Ramos (cell line): Measurements from ENCODE around the gene GALNT7.

Experiments
- in situ Hi-C: fragments of 300-500 bp; cut with MboI; formaldehyde crosslinking; loops from one replicate; pipeline ENCODE4 v1.14.3; 2022; ENCODE audit warnings: low sequenced_read_pairs; ENCODE audit not compliant: unreplicated experiment

GALNT7 gene

GRCh38 chr4:173332021-173332487, 163.4 kb downstream of the GALNT7 start:
- in situ Hi-C loops: no loop called here

DNA sequence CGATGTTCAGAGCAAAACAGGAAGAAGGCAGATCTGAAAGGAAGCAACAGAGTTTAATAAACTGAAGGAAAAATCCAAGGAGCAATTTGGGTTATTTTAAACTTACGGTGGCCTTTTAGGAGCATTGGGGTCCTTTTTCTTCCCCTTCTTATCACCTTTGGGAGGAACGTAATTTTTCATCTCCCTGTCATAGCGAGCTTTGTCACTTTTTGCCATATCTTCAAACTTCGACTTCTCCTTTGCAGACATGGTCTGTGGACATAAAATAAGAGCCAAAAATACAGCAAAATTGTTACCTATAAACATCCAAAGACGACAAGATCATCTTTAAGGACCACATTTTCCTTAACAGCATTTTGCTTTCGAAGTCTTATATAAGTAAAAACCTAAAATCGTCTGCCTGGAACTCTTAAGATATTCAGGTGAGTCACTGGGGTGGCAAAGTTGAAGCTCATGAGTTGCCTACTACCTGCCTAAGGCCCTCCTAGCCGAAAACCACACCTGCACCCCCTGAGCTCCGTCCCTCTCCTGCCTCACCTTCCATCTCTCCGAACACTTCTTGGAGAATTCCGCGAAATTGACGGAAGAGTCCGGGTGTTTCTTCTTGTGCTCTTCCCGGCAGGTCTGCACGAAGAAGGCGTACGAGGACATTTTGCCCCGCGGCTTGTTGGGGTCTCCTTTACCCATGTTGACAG, 164.5 kb downstream of the GALNT7 start:
- in situ Hi-C loops: no loop called here

- in situ Hi-C loops: no loop called here
These were observed 165.1 kb downstream of the GALNT7 start for GRCh38 chr4:173333658-173334084.

DNA sequence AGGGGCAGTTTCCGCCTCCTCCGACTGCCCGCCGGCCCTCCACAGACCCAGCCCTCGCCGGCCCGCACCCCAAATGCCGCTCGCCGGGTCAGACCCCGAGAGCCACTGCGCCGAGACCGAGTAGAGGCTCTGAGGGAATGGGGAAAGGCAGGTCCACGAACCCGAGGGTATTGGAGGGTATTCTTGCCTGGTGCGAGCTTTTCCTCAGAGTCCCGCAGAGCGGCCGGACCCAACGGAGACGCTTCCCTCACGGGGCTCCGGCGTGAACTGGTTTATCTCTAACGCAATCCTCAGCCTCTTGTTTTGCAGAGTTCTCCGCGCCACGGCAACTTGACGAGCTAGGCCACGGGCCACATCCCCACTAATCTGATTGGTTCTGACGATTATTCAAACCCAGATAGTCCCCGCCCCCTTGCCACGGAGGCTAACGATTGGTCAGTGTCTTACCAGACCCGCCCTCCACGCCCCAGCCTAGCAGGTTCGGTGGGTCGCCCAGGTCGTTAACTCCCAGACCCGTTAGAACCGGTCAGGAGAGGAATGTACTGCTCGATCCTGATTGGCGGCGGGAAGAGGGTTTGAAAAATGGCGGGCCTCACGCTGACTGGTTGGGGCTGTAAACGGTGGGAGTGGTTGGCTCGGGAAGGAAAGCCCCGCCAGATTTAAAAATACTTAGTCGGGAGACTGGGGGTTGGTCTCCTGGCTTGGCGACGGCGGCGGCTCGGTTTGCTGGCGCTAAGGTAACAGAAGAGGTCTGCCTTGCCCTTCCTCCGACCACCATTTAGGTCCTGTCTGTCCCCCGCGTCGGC, 165.7 kb downstream of the GALNT7 start, which contains the start of gene HMGB2:
TSS of gene HMGB2 (minus strand) at position 274 of the 806 bp plus-strand sequence. CDS start 709 bp downstream, outside the sequence.
- in situ Hi-C loops: no loop called here

- in situ Hi-C loops: no loop called here
These were observed 166.5 kb downstream of the GALNT7 start for GRCh38 chr4:173334891-173335752.

GRCh38 chr4:173337463-173337862, 168.9 kb downstream of the GALNT7 start:
- in situ Hi-C loops: no loop called here

DNA sequence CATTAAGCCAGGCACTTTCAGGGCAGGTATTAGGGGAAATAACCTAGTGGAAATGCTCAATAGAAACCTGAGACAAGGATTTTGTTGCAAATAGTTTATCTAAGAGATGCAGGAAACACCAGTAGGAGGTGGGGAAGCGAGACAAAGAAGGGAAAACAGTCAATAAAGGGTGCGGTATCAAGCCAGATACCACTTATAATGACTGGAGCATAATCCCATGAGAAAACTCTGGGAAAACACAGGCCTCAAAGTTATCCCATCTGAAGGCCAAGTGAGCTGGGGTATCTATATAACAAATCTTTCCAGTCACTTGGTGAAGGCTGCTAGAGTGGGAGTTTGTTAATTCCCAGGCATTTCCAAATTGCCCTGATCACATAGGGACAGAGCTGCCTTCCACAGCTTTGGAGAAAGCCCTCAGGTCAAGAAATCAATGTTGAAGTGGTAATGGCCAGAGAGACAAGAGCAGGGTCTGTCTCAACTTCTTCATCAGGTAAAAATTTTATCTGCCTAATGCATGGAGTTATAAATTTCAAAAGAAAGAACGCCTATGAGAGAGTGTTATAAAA, 175.3 kb downstream of the GALNT7 start:
- in situ Hi-C loops: no loop called here

- in situ Hi-C loops: no loop called here
These were observed 177.0 kb downstream of the GALNT7 start for GRCh38 chr4:173345648-173346047.

GRCh38 chr4:173346074-173346473, 177.5 kb downstream of the GALNT7 start:
- in situ Hi-C loops: no loop called here

DNA sequence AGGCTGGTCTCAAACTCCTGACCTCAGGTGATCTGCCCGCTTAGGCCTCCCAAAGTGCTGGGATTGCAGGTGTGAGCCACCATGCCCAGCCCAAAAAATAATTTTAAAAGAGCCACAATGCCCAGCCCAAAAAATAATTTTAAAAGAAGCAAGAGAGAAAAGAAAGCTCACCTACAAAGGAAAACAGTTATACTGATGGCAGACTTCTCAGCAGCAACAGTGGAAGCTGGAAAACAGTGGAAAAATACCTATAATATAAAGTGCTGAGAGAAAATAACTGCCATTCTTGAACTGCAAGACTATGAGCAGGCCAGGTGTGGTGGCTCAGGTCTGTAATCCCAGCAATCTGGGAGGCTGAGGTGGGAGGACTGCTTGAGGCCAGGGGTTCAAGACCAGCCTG, 178.9 kb downstream of the GALNT7 start:
- in situ Hi-C loops: no loop called here

- in situ Hi-C loops: no loop called here
These were observed 189.3 kb downstream of the GALNT7 start for GRCh38 chr4:173357939-173358338.

GRCh38 chr4:173360587-173361221, 192.1 kb downstream of the GALNT7 start:
- in situ Hi-C loops: no loop called here

DNA sequence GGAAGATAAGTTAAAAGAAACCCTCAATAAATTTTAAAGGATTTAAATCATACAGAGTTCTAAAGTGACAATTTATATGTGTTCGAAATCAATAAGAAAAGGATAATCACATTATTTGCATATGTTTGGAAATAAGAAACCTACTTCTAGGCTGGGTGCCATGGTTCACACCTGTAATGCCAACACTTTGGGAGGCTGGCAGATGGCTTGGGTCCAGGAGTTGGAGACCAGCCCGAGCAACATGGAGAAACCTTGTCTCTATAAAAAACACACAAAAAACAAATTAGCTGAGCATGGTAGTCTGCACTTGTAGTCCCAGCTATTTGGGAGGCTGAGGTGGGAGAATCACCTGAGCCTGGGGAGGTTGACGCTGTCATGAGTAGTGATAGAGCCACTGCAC, 194.1 kb downstream of the GALNT7 start:
- in situ Hi-C loops: no loop called here

GRCh38 chr4:173365359-173365996, 196.9 kb downstream of the GALNT7 start:
- in situ Hi-C loops: no loop called here

DNA sequence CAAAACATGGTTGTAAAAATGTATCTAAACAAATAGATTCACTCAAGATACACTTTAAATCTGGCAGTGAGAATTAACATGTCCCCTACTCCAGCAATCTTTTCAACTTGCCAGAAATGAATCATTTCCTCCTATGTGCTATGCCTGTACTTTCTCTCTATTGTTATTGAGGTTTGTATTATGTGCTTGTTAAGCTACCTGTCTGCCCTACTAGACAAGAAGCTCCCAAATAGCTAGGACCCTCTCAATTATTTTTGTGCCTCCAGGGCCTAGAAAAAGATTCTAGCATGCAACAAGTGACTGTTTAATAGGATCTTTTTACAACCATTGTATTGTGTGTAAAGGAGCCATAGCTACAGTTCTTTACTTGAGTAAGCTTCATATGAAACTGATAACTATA, 198.7 kb downstream of the GALNT7 start:
- in situ Hi-C loops: no loop called here

GRCh38 chr4:173367946-173368345, 199.3 kb downstream of the GALNT7 start:
- in situ Hi-C loops: no loop called here

DNA sequence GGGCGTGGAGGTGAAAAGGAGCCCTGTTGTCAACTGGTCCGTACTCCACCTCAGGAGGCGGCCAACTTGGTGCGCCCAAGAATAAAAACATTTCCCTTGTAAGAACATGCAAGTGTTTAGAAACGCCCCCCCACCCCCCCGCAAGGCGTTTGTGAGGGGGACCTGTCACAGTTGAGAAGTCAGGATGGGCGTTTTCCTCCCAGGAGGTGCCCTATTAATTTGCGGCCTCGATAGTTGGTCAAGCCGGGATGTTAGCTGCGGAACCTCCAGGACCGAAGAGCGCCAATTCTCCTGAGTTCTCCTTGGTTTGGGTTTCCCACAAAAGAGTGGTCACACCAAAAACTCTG, 201.5 kb downstream of the GALNT7 start:
- in situ Hi-C loops: no loop called here

- in situ Hi-C loops: no loop called here
These were observed 202.1 kb downstream of the GALNT7 start, which contains the start of gene SAP30 for GRCh38 chr4:173370477-173371291. TSS of gene SAP30 (plus strand) at chr4:173370954. CDS start at chr4:173371183, 229 bp downstream.
